Tibial nerve (tissue), 4 donors: ENCODE data around the gene LRRC28.

Experiments
- CTCF ChIP-seq, 5 experiments: fragments of 200-600 bp in 3 of 5; fragments of 450-650 bp in 2 of 5; sonication (generic) in 3 of 5; IDR thresholded peaks; one replicate each; pipeline ENCODE4 v1.5.1; 2016 to 2019; ENCODE audit warnings: antibody characterized with exemption in 5 of 5, mild to moderate bottlenecking in 3 of 5, moderate library complexity in 2 of 5
- EP300 ChIP-seq, 2 donors: sonication (generic); formaldehyde crosslinking; IDR thresholded peaks; one replicate each; pipeline ENCODE4 v1.6.1; 2017; ENCODE audit warnings: antibody characterized with exemption in 2 of 2, mild to moderate bottlenecking in 1 of 2
- POLR2A ChIP-seq, 2 donors: fragments of 450-650 bp; IDR thresholded peaks; one replicate each; pipeline ENCODE4 v1.6.1; 2017; ENCODE audit warnings: antibody characterized with exemption in 2 of 2, mild to moderate bottlenecking in 2 of 2, moderate library complexity in 2 of 2

- TF ChIP-seq POLR2A (IDR thresholded peaks at IDR 0.05): no peak
- TF ChIP-seq EP300 (IDR thresholded peaks at IDR 0.05): no peak
- no peak for TF ChIP-seq CTCF (IDR thresholded peaks at IDR 0.05)
Observed at GRCh38 chr15:99331381-99331780, 80.1 kb downstream of the LRRC28 start.
